Limb (tissue), 2 donors: ENCODE data around the gene ANKRD11.
A peak's percentile ranks its signal among the peaks of the same experiment; 100 is the strongest.
"Not testable (repeated sequence)": the region's sequence is repeated elsewhere in the genome, so short reads cannot be mapped to it uniquely, and the experiment has no call there.

Experiments
- DNase-seq, 2 donors: peaks; one replicate each; pipeline ENCODE4 v3.0.0-alpha.2; 2016; ENCODE audit errors: extremely low spot score in 2 of 2

The ANKRD11 gene

GRCh38 chr16:89270666-89271345 lies 219.6 kb downstream of the ANKRD11 start:
- DNase-seq: no peak

GRCh38 chr16:89269805-89270665 lies 220.3 kb downstream of the ANKRD11 start:
- peak in 1 of 2 donors; percentile 19 for DNase-seq

GRCh38 chr16:89268987-89269735 lies 221.2 kb downstream of the ANKRD11 start:
- DNase-seq: no peak

- DNase-seq: no peak
Measured at GRCh38 chr16:89268585-89268984, 221.8 kb downstream of the ANKRD11 start.

- DNase-seq: not testable (repeated sequence)
Measured at GRCh38 chr16:89267746-89268145, 222.6 kb downstream of the ANKRD11 start.

- DNase-seq: no peak
Measured at GRCh38 chr16:89266521-89267134, 223.7 kb downstream of the ANKRD11 start.

GRCh38 chr16:89265647-89266046 lies 224.7 kb downstream of the ANKRD11 start:
- no peak for DNase-seq

- no peak for DNase-seq
Measured at GRCh38 chr16:89264800-89265550, 225.4 kb downstream of the ANKRD11 start.

- DNase-seq: no peak
Measured at GRCh38 chr16:89261691-89262563, 228.4 kb downstream of the ANKRD11 start.

- DNase-seq: not testable (repeated sequence)
Measured at GRCh38 chr16:89259901-89260300, 230.5 kb downstream of the ANKRD11 start.

GRCh38 chr16:89257757-89258465 lies 232.4 kb downstream of the ANKRD11 start:
- no peak for DNase-seq

- no peak for DNase-seq
Measured at GRCh38 chr16:89257281-89257731, 233.1 kb downstream of the ANKRD11 start.

GRCh38 chr16:89256651-89257254 lies 233.6 kb downstream of the ANKRD11 start:
- peak; percentile 13 to 66 for DNase-seq

GRCh38 chr16:89253548-89254287 lies 236.6 kb downstream of the ANKRD11 start:
- DNase-seq: no peak

GRCh38 chr16:89248196-89248982 lies 242.0 kb downstream of the ANKRD11 start:
- no peak for DNase-seq

GRCh38 chr16:89247734-89248075 lies 242.7 kb downstream of the ANKRD11 start:
- not testable (repeated sequence) for DNase-seq
